Liver (tissue), 9 donors: ENCODE data around the gene ZNF862. TPM values are rescaled to one million over a fixed set of nuclear protein-coding genes. Genes with fewer than 3 reads are reported as not detected.

Source experiments
- DNase-seq: peaks from one replicate; pipeline ENCODE4 v3.0.0-alpha.2; 2017; ENCODE audit warnings: low spot score
- H3K27ac ChIP-seq, 2 donors: one replicate each; pipeline ENCODE4 v1.7.0; 2013; ENCODE audit warnings: inconsistent platforms in 2 of 2, low read length in 2 of 2, control low read depth in 1 of 2, low read depth in 1 of 2, mild to moderate bottlenecking in 1 of 2
- H3K27me3 ChIP-seq, 4 donors: one replicate each; pipeline versions ENCODE4 v1.6.1 to v1.7.0; 2013; ENCODE audit warnings: low read length in 3 of 4, inconsistent platforms in 1 of 4, mild to moderate bottlenecking in 1 of 4, moderate library complexity in 1 of 4; ENCODE audit not compliant: control insufficient read depth in 4 of 4, insufficient read depth in 4 of 4
- H3K36me3 ChIP-seq, 4 donors: one replicate each; pipeline versions ENCODE4 v1.6.1 to v1.7.0; 2013; ENCODE audit warnings: low read length in 3 of 4, mild to moderate bottlenecking in 3 of 4, low read depth in 1 of 4, moderate library complexity in 1 of 4; ENCODE audit not compliant: control insufficient read depth in 4 of 4, insufficient read depth in 3 of 4
- H3K4me1 ChIP-seq, 4 donors: one replicate each; pipeline versions ENCODE4 v1.6.1 to v1.7.0; 2013; ENCODE audit warnings: low read length in 3 of 4, mild to moderate bottlenecking in 3 of 4, moderate library complexity in 1 of 4; ENCODE audit not compliant: control insufficient read depth in 4 of 4, insufficient read depth in 4 of 4
- H3K4me3 ChIP-seq, 3 donors: one replicate each; pipeline versions ENCODE4 v1.6.1 to v1.7.0; 2013; ENCODE audit warnings: low read length in 3 of 3, control low read depth in 1 of 3, low read depth in 1 of 3, mild to moderate bottlenecking in 1 of 3
- H3K9ac ChIP-seq, 2 donors: one replicate each; pipeline ENCODE4 v1.7.0; 2013; ENCODE audit warnings: low read length in 2 of 2, mild to moderate bottlenecking in 2 of 2, moderate library complexity in 2 of 2, control low read depth in 1 of 2, low read depth in 1 of 2
- H3K9me3 ChIP-seq, 4 donors: one replicate each; pipeline versions ENCODE4 v1.6.1 to v1.7.0; 2013; ENCODE audit warnings: low read length in 3 of 4; ENCODE audit not compliant: control insufficient read depth in 4 of 4
- CTCF ChIP-seq: fragments of 150-350 bp; IDR thresholded peaks from 2 replicates; pipeline ENCODE4 v1.5.1; 2017; ENCODE audit warnings: improper control_type of control experiment, low read depth, low read length; ENCODE audit not compliant: missing input control
- EGR1 ChIP-seq, 2 donors: IDR thresholded peaks; 2 replicates each; pipeline ENCODE4 v1.6.1; 2016 to 2018; ENCODE audit warnings: antibody characterized with exemption in 2 of 2, low read depth in 2 of 2
- FOXA1 ChIP-seq: IDR thresholded peaks from 2 replicates; pipeline ENCODE4 v1.6.1; 2016; ENCODE audit warnings: antibody characterized with exemption
- HNF4G ChIP-seq: IDR thresholded peaks from 2 replicates; pipeline ENCODE4 v1.6.1; 2016; ENCODE audit warnings: antibody characterized with exemption
- JUND ChIP-seq, 2 donors: IDR thresholded peaks; 2 replicates each; pipeline ENCODE4 v1.6.1; 2016; ENCODE audit warnings: antibody characterized with exemption in 2 of 2
- NR2F2 ChIP-seq: IDR thresholded peaks from 2 replicates; pipeline ENCODE4 v1.6.1; 2016; ENCODE audit warnings: antibody characterized with exemption
- RAD21 ChIP-seq, 2 donors: IDR thresholded peaks; 2 replicates each; pipeline ENCODE4 v1.6.1; 2016; ENCODE audit warnings: antibody characterized with exemption in 2 of 2, mild to moderate bottlenecking in 2 of 2
- REST ChIP-seq: IDR thresholded peaks from 2 replicates; pipeline ENCODE4 v1.6.1; 2016; ENCODE audit warnings: antibody characterized with exemption, mild to moderate bottlenecking
- RXRA ChIP-seq, 2 donors: IDR thresholded peaks; 2 replicates each; pipeline ENCODE4 v1.6.1; 2017 to 2018; ENCODE audit warnings: antibody characterized with exemption in 2 of 2, mild to moderate bottlenecking in 1 of 2
- SP1 ChIP-seq: IDR thresholded peaks from 2 replicates; pipeline ENCODE4 v1.6.1; 2018; ENCODE audit warnings: antibody characterized with exemption, mild to moderate bottlenecking
- TAF1 ChIP-seq: conservative IDR thresholded peaks from 2 replicates; pipeline ENCODE4 v1.6.1; 2016; ENCODE audit warnings: antibody characterized with exemption, mild to moderate bottlenecking
- YY1 ChIP-seq: IDR thresholded peaks from 2 replicates; pipeline ENCODE4 v1.6.1; 2016; ENCODE audit warnings: antibody characterized with exemption, mild to moderate bottlenecking
- ZBTB33 ChIP-seq: IDR thresholded peaks from 2 replicates; pipeline ENCODE4 v1.6.1; 2016; ENCODE audit warnings: antibody characterized with exemption
- WGBS: extraction: QIAGEN DNeasy Blood & Tissue Kit; methylation state at CpG from one replicate; pipeline ENCODE4 v1.1.7; 2013; 5-methylcytosine and 5-hydroxymethylcytosine counted together
- polyA plus RNA-seq, 2 donors: library from polyadenylated mRNA; stranded (reverse) in 1 of 2; unstranded in 1 of 2; fragments of 200-250 nt in 1 of 2; fragments of >200 nt in 1 of 2; fragmentation: Nextera tagmentation in 1 of 2; extraction: Ambion mirVana in 1 of 2; gene quantifications; one replicate each; pipeline versions ENCODE4 v1.2.1 to v1.2.3, GENCODE V29; 2013 to 2015
- total RNA-seq, 2 donors: library from RNA; depleted of rRNA; stranded (reverse); fragments of >200 nt; gene quantifications; one replicate each; pipeline ENCODE4 v1.2.3, GENCODE V29; 2014
- TF ChIP-seq, protein P1 (sequence below): IDR thresholded peaks from 2 replicates; pipeline ENCODE4 v1.6.1; 2016; ENCODE audit warnings: antibody characterized with exemption
- TF ChIP-seq, protein P2 (sequence below): IDR thresholded peaks from 2 replicates; pipeline ENCODE4 v1.6.1; 2016; ENCODE audit warnings: antibody characterized with exemption
- donor health status: healthy.
- donor health status: healthy.
- donor health status: healthy.
- donor health status: healthy.
- donor health status: healthy.

ZNF862 gene
- total and polyA plus RNA-seq, 4 donors, result 1.9 to 9.4 (median 3.8) TPM

DNA sequence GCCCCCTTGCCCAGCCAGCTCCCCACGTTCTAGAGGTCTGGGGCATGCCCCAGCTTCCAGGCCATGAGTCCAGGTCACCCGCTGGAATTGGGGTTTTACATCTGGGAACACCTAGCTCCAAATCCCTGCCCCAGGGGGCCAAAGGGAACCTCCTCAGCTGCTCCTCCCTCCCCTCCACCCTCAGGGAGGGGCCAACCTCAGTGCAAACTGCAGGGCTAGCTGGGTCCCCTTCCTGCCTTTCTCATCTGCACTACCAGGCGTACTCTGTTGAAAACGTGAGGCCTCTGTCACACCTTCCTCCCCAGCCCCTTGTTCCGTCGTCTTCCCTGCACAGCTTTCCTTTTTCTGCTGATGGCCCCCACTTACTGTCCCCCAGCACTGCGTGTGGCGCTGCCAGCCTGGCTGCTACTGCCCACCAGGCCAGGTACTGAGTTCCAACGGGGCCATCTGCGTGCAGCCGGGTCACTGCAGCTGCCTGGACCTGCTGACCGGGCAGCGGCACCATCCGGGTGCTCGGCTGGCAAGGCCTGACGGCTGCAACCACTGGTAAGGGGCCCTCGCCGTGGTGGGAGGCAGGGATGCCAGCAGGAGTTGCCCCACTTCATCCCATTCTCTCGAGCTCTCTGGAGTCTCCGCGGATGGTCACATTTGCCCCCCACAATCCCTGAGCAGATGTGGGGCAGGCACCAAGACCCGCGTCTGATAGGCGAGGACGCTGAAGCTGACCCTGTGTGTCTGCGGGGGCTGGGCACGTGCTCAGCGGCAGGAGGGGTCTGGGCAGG lies 24.7 kb upstream of the ZNF862 start:
- Histone ChIP-seq H3K4me1 (peaks cover 3 to 16% (median 9%) of the 10 kb centered on the region in 4 donors), H3K9ac (no peak overlapping the region), H3K27ac (no peak overlapping the region), H3K9me3 (no peaks in the 10 kb centered on the region), H3K27me3 (no peaks in the 10 kb centered on the region), H3K4me3 (no peak overlapping the region), H3K36me3 (no peaks in the 10 kb centered on the region)
- DNase-seq, result no peak
- 93% methylated on average over 28 of the region's 28 CpGs for WGBS
- TF ChIP-seq EGR1 (IDR thresholded peaks at IDR 0.05; ENCODE audit: low read depth in 2 of 2) (no peak), TAF1 (no peak), YY1 (no peak), RXRA (IDR thresholded peaks at IDR 0.05) (no peak), FOXA1 (no peak), HNF4G (no peak), REST (no peak)
- TF ChIP-seq, protein P1, sequence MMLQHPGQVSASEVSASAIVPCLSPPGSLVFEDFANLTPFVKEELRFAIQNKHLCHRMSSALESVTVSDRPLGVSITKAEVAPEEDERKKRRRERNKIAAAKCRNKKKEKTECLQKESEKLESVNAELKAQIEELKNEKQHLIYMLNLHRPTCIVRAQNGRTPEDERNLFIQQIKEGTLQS, result no peak
- TF ChIP-seq, protein P2, sequence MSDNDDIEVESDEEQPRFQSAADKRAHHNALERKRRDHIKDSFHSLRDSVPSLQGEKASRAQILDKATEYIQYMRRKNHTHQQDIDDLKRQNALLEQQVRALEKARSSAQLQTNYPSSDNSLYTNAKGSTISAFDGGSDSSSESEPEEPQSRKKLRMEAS, result no peak

- Histone ChIP-seq H3K4me1 (peaks cover 3 to 11% (median 7%) of the 10 kb centered on the region in 4 donors), H3K4me3 (no peak overlapping the region), H3K27me3 (no peaks in the 10 kb centered on the region), H3K27ac (no peak overlapping the region), H3K36me3 (no peaks in the 10 kb centered on the region), H3K9me3 (no peaks in the 10 kb centered on the region), H3K9ac (no peak overlapping the region)
- no peak for TF ChIP-seq EGR1 (IDR thresholded peaks at IDR 0.05; ENCODE audit: low read depth in 2 of 2)
- TF ChIP-seq, protein P1, result no peak
- DNase-seq, result no peak
- 91% methylated on average over 15 of the region's 15 CpGs for WGBS
Observed at GRCh38 chr7:149814494-149814893, 23.7 kb upstream of the ZNF862 start.

- 95% methylated on average over 12 of the region's 12 CpGs for WGBS
- TF ChIP-seq RAD21 (IDR thresholded peaks at IDR 0.05) (no peak), NR2F2 (no peak), RXRA (IDR thresholded peaks at IDR 0.05) (no peak), CTCF (no peak), JUND (IDR thresholded peaks at IDR 0.05) (no peak), ZBTB33 (no peak), SP1 (no peak), REST (no peak), HNF4G (no peak)
Observed at GRCh38 chr7:149815121-149815520, 23.1 kb upstream of the ZNF862 start.

More at GRCh38 chr7:149815121-149815520, 23.1 kb upstream of the ZNF862 start:
- H3K9me3 ChIP-seq, result no peaks in the 10 kb centered on the region
- H3K27ac ChIP-seq, result no peak overlapping the region
- no peak overlapping the region for H3K9ac ChIP-seq
- H3K4me3 ChIP-seq, result no peak overlapping the region
- no peaks in the 10 kb centered on the region for H3K27me3 ChIP-seq
- DNase-seq, result no peak
- no peaks in the 10 kb centered on the region for H3K36me3 ChIP-seq
- H3K4me1 ChIP-seq, result peaks cover 3 to 11% (median 7%) of the 10 kb centered on the region in 4 donors
